ENCODE data around the gene EIF3CL.
"Not testable (repeated sequence)": the region's sequence is repeated elsewhere in the genome, so short reads cannot be mapped to it uniquely, and the experiment has no call there.

EIF3CL gene

GRCh38 chr16:28382177-28382867 is 21.3 kb downstream of the EIF3CL start:
- not testable (repeated sequence) for H3K23ac ChIP-seq (ENCODE audit: low read length in 2 of 2); H2BK15ac ChIP-seq (ENCODE audit: low read depth, poor library complexity, severe bottlenecking)
- WGBS = no CpG with 5 or more reads among the region's 10 CpGs

GRCh38 chr16:28377822-28378221 is 25.8 kb downstream of the EIF3CL start:
- H3K4ac ChIP-seq (ENCODE audit: low read depth in 1 of 2, low read length in 2 of 2); H2BK12ac ChIP-seq (ENCODE audit: low read length in 2 of 2); H4K91ac ChIP-seq (ENCODE audit: low read length); H2BK120ac ChIP-seq (ENCODE audit: low read depth, low read length); H3K9ac ChIP-seq (ENCODE audit: low read length); DNase-seq; H3K4me1 ChIP-seq (ENCODE audit: control insufficient read depth, insufficient read depth, low read depth, low read length); H3K27ac ChIP-seq (ENCODE audit: low read length, poor library complexity, severe bottlenecking); H2AFZ ChIP-seq (ENCODE audit: low read depth, low read length); H3K4me3 ChIP-seq (ENCODE audit: insufficient read depth in 1 of 2, low read depth in 1 of 2, low read length in 2 of 2); H2BK5ac ChIP-seq (ENCODE audit: low read depth, low read length, poor library complexity, severe bottlenecking); H3K9me3 ChIP-seq (ENCODE audit: control insufficient read depth, low read length); H3K18ac ChIP-seq (ENCODE audit: low read depth in 1 of 2, low read length in 2 of 2); H2BK15ac ChIP-seq (ENCODE audit: low read depth, poor library complexity, severe bottlenecking); H2AK5ac ChIP-seq (ENCODE audit: low read length, severe bottlenecking); H4K8ac ChIP-seq (ENCODE audit: low read length); H3K27me3 ChIP-seq (ENCODE audit: control insufficient read depth in 1 of 2, insufficient read depth in 1 of 2, low read length in 2 of 2); H3K23ac ChIP-seq (ENCODE audit: low read length in 2 of 2); H3K79me1 ChIP-seq (replicated peaks; ENCODE audit: low read length, poor library complexity, severe bottlenecking); H3K36me3 ChIP-seq (ENCODE audit: control insufficient read depth in 1 of 2, insufficient read depth in 2 of 2, low read depth in 1 of 2, low read length in 2 of 2); H3K14ac ChIP-seq (ENCODE audit: low read length in 2 of 2); H3K4me2 ChIP-seq (ENCODE audit: low read length, poor library complexity, severe bottlenecking): not testable (repeated sequence)
- WGBS = no CpG with 5 or more reads among the region's 10 CpGs

More at GRCh38 chr16:28382177-28382867, 21.3 kb downstream of the EIF3CL start:
- H4K91ac ChIP-seq (ENCODE audit: low read length); H3K18ac ChIP-seq (ENCODE audit: low read depth in 1 of 2, low read length in 2 of 2); H3K4me3 ChIP-seq (ENCODE audit: insufficient read depth in 1 of 2, low read depth in 1 of 2, low read length in 2 of 2); H3K4me1 ChIP-seq (ENCODE audit: control insufficient read depth, insufficient read depth, low read depth, low read length); H2AK5ac ChIP-seq (ENCODE audit: low read length, severe bottlenecking); H3K14ac ChIP-seq (ENCODE audit: low read length in 2 of 2); H2AFZ ChIP-seq (ENCODE audit: low read depth, low read length); H3K27me3 ChIP-seq (ENCODE audit: control insufficient read depth in 1 of 2, insufficient read depth in 1 of 2, low read length in 2 of 2); H3K9me3 ChIP-seq (ENCODE audit: control insufficient read depth, low read length); H3K4ac ChIP-seq (ENCODE audit: low read depth in 1 of 2, low read length in 2 of 2); H3K9ac ChIP-seq (ENCODE audit: low read length); H3K79me1 ChIP-seq (replicated peaks; ENCODE audit: low read length, poor library complexity, severe bottlenecking); H2BK5ac ChIP-seq (ENCODE audit: low read depth, low read length, poor library complexity, severe bottlenecking); H2BK120ac ChIP-seq (ENCODE audit: low read depth, low read length); H3K36me3 ChIP-seq (ENCODE audit: control insufficient read depth in 1 of 2, insufficient read depth in 2 of 2, low read depth in 1 of 2, low read length in 2 of 2); H3K27ac ChIP-seq (ENCODE audit: low read length, poor library complexity, severe bottlenecking); H2BK12ac ChIP-seq (ENCODE audit: low read length in 2 of 2); H3K4me2 ChIP-seq (ENCODE audit: low read length, poor library complexity, severe bottlenecking); DNase-seq; H4K8ac ChIP-seq (ENCODE audit: low read length): not testable (repeated sequence)

DNA sequence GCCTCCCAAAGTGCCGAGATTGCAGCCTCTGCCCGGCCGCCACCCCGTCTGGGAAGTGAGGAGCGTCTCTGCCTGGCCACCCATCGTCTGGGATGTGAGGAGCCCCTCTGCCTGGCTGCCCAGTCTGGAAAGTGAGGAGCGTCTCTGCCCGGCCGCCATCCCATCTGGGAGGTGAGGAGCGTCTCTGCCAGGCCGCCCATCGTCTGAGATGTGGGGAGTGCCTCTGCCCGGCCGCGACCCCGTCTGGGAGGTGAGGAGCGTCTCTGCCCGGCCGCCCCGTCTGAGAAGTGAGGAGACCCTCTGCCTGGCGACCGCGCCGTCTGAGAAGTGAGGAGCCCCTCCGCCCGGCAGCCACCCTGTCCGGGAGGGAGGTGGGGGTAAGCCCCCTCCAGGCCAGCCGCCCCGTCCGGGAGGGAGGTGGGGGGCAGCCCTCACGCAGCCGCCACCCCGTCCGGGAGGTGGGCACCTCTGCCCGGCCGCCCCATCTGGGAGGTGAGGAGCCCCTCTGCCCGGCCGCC is 26.5 kb downstream of the EIF3CL start:
- H3K4ac ChIP-seq (ENCODE audit: low read depth in 1 of 2, low read length in 2 of 2); H3K23ac ChIP-seq (ENCODE audit: low read length in 2 of 2); DNase-seq; H3K4me1 ChIP-seq (ENCODE audit: control insufficient read depth, insufficient read depth, low read depth, low read length); H3K36me3 ChIP-seq (ENCODE audit: control insufficient read depth in 1 of 2, insufficient read depth in 2 of 2, low read depth in 1 of 2, low read length in 2 of 2); H3K4me2 ChIP-seq (ENCODE audit: low read length, poor library complexity, severe bottlenecking); H3K27me3 ChIP-seq (ENCODE audit: control insufficient read depth in 1 of 2, insufficient read depth in 1 of 2, low read length in 2 of 2); H2BK15ac ChIP-seq (ENCODE audit: low read depth, poor library complexity, severe bottlenecking); H3K4me3 ChIP-seq (ENCODE audit: insufficient read depth in 1 of 2, low read depth in 1 of 2, low read length in 2 of 2); H3K14ac ChIP-seq (ENCODE audit: low read length in 2 of 2); H4K8ac ChIP-seq (ENCODE audit: low read length); H2BK5ac ChIP-seq (ENCODE audit: low read depth, low read length, poor library complexity, severe bottlenecking); H3K9ac ChIP-seq (ENCODE audit: low read length); H2AK5ac ChIP-seq (ENCODE audit: low read length, severe bottlenecking); H2BK120ac ChIP-seq (ENCODE audit: low read depth, low read length); H3K79me1 ChIP-seq (replicated peaks; ENCODE audit: low read length, poor library complexity, severe bottlenecking); H2AFZ ChIP-seq (ENCODE audit: low read depth, low read length); H4K91ac ChIP-seq (ENCODE audit: low read length); H3K27ac ChIP-seq (ENCODE audit: low read length, poor library complexity, severe bottlenecking); H2BK12ac ChIP-seq (ENCODE audit: low read length in 2 of 2); H3K9me3 ChIP-seq (ENCODE audit: control insufficient read depth, low read length); H3K18ac ChIP-seq (ENCODE audit: low read depth in 1 of 2, low read length in 2 of 2): not testable (repeated sequence)
- WGBS = 99% methylated on average over 10 of the region's 38 CpGs

DNA sequence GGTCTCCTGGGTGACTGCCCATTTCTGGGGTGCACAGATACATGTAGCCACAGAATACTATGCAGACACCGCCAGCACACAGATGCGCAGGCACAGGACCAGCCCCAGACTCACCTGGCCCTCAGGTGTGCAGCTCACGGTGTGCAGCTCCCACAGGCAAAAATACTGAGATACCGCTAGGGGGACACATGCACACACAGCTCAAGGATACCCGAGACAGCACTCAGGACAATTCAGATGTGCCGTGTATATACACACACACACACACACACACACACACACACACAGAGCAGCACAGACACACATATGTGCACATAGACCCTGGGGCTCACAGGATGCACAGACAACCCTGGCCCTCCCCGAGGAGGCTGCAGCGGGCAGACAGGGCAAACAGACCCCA is 28.5 kb downstream of the EIF3CL start:
- H3K36me3 ChIP-seq (ENCODE audit: control insufficient read depth in 1 of 2, insufficient read depth in 2 of 2, low read depth in 1 of 2, low read length in 2 of 2); H2BK120ac ChIP-seq (ENCODE audit: low read depth, low read length); H2BK12ac ChIP-seq (ENCODE audit: low read length in 2 of 2); H2BK15ac ChIP-seq (ENCODE audit: low read depth, poor library complexity, severe bottlenecking); H3K27me3 ChIP-seq (ENCODE audit: control insufficient read depth in 1 of 2, insufficient read depth in 1 of 2, low read length in 2 of 2); H2AK5ac ChIP-seq (ENCODE audit: low read length, severe bottlenecking); H3K79me1 ChIP-seq (replicated peaks; ENCODE audit: low read length, poor library complexity, severe bottlenecking); H2BK5ac ChIP-seq (ENCODE audit: low read depth, low read length, poor library complexity, severe bottlenecking); H2AFZ ChIP-seq (ENCODE audit: low read depth, low read length); H3K4ac ChIP-seq (ENCODE audit: low read depth in 1 of 2, low read length in 2 of 2); H3K4me1 ChIP-seq (ENCODE audit: control insufficient read depth, insufficient read depth, low read depth, low read length); H3K9ac ChIP-seq (ENCODE audit: low read length); H3K4me2 ChIP-seq (ENCODE audit: low read length, poor library complexity, severe bottlenecking); H3K18ac ChIP-seq (ENCODE audit: low read depth in 1 of 2, low read length in 2 of 2); H3K4me3 ChIP-seq (ENCODE audit: insufficient read depth in 1 of 2, low read depth in 1 of 2, low read length in 2 of 2); DNase-seq; H4K91ac ChIP-seq (ENCODE audit: low read length); H3K27ac ChIP-seq (ENCODE audit: low read length, poor library complexity, severe bottlenecking); H3K14ac ChIP-seq (ENCODE audit: low read length in 2 of 2); H3K9me3 ChIP-seq (ENCODE audit: control insufficient read depth, low read length); H3K23ac ChIP-seq (ENCODE audit: low read length in 2 of 2); H4K8ac ChIP-seq (ENCODE audit: low read length): not testable (repeated sequence)
- no CpG with 5 or more reads among the region's 8 CpGs for WGBS

Data from mesenchymal stem cell (in vitro differentiated cells and primary cell).